ENCODE measurements around the gene CXCR6. TPM values are rescaled to one million over a fixed set of nuclear protein-coding genes. Genes with fewer than 3 reads are reported as not detected.
"Not testable (repeated sequence)": the region's sequence is repeated elsewhere in the genome, so short reads cannot be mapped to it uniquely, and the experiment has no call there.

CXCR6 gene
- total RNA-seq, 1 donor from 2014 or later = 0.32 TPM

GRCh38 chr3:45995236-45996192 lies 52.2 kb downstream of the CXCR6 start, which contains the start of gene FYCO1:
TSS of gene FYCO1 (minus strand) at chr3:45995824. CDS start at chr3:45984910, 10,914 bp downstream.
- intact Hi-C loops (cut with DNase I) = no loop called here

DNA sequence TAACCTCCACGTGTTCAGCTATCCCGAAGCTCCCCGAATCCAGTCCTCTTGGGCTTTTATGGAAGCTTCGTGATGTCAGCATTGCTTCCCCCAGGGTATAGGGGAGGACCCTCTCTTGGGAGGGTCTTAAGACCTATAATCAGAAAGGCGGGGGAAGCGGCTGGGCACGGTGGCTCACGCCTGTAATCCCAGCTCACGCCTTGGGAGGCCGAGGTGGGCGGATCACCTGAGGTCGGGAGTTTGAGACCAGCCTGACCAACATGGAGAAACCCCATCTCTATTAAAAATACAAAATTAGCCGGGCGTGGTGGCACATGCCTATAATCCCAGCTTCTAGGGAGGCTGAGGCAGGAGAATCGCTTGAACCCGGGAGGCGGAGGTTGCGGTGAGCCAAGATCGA lies 54.2 kb downstream of the CXCR6 start:
- intact Hi-C loops (cut with DNase I); DNase-seq (ENCODE audit: low spot score): not testable (repeated sequence)

More at GRCh38 chr3:45995236-45996192, 52.2 kb downstream of the CXCR6 start, which contains the start of gene FYCO1:
- peak; percentile 97 for DNase-seq (ENCODE audit: low spot score)

DNA sequence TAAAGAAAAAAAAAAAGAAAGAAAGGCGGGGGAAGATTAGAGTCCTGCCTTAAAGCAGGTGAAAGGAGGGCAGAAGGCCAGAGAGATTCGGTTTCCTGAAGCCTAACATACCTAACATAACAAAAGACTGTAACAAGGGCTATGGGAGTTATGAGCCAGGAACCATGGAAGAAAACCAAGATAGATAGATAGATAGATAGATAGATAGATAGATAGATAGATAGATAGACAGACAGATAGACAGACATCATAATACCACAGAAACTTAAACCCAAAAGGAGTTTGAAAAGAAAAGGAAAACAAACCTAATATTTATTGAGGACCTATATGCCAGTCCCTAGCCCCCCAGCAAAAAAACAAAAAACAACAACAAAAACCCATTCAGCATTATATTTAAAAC lies 54.7 kb downstream of the CXCR6 start:
- intact Hi-C loops (cut with DNase I) = no loop called here
- no peak for DNase-seq (ENCODE audit: low spot score)

Other genes starting within 250 kb of the CXCR6 start
- gene SLC6A20, start 146.9 kb upstream of the CXCR6 start, total RNA-seq = not detected
- 6.0 TPM for gene LZTFL1, start 101.3 kb upstream of the CXCR6 start, total RNA-seq
- gene CCR9, start 56.9 kb upstream of the CXCR6 start, total RNA-seq = not detected
- 129 TPM for gene FYCO1, start 52.4 kb downstream of the CXCR6 start, total RNA-seq
- not detected for gene XCR1, start 84.0 kb downstream of the CXCR6 start, total RNA-seq